NCI-H2029 (cell line): Measurements from ENCODE around the gene KLF3.

Source experiments
- DNase-seq: peaks from one replicate; lab custom pipeline; 2025; lab: John Stamatoyannopoulos, UW

The KLF3 gene

GRCh38 chr4:38674258-38675144 lies 10.5 kb downstream of the KLF3 start:
- no peak for DNase-seq

DNA sequence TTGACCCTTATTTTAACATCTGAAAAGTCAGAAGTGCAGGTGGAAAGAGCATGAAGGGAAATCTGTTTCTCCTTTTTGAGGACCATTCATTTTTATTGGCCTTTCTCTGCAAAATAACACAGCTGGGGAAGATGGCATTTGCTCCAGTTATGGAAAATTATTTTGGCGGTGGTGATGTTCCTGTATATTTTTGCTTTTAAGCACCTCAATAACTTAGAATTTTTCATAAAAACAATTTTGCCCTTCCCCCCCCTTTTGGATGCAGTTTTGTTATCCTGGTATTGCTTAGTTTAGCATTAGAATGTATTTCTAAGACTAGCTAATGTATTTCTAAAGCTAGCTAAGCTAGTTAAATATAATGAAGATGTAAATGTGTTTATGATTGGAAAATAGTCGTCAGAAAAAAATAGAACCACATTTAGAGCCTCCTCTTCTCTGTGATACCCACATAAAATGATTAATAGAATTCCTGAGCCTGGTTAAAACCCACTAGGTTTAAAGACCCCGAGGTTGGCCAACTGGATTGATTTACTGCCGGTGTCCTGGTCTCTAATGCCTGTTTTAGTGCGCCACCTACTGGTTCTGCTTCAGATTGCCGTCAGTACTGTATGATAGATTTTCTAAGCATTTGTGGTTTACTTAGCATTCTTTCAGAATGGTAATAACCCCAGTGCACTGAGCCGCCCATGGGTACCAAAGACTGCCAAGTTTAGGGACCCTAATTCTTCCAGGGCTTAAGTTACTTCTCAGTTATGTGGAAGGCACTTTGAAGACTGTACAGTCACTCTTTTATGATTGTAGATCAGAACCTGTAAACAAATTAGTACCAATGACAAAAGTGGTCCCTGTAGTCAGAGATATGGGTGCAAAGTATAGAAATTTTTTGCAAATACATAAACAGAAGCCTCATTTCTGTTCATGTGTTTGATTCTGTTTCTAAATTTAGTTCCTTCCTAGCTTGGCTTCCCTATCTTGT lies 11.4 kb downstream of the KLF3 start:
- peak; percentile 78 for DNase-seq

DNA sequence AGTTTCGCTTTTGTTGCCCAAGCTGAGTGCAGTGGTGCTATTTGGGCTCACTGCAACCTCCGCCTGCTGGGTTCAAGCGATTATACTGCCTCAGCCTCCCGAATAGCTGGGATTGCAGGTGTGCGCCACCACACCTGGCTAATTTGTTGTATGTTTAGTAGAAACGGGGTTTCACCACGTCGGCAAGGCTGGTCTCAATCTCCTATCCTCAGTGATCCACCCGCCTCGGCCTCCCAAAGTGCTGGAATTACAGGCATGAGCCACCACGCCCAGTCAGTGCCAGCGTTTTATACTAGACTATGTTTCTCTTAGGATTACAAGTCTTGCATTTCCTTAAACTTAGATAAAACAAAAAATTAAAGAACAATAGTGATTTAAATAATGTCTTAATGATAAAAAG lies 13.0 kb downstream of the KLF3 start:
- DNase-seq: no peak

DNA sequence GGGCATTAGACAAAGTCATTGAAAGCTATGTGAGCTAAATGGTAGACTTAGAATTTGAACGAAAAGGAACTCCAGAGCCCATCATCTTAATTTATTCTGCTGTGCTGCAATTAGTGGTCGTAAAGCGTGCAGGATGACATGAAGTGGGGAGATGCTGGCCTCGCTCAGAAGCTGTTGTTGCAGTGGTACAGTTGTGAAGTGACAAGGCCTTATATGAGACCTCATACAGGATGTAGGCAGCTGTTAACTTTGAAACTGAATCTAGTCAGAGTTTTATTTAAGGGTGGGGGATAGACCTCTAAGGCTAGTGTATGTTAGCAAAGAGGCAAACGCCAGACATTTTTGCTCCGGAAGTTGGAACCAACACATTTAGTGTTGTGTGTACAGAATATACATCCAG lies 13.4 kb downstream of the KLF3 start:
- no peak for DNase-seq

DNA sequence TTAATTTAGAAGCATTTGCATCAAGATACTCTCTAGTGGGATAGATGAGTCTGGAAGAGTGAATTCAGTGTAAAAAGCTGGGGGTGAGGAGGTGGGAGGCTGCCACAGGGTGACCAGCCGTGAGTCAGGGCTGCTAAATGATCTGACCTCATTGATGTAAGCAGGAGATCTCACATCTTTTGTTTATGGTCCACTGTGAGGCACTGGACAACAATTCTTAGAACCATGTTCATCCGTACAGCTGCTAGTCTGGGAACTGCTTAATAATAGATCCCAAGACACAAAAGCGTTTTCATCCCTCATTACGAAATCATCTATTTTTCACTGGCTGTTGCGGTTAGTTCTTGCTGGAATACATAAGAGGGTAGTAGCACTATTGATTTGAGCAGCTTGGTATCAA lies 14.1 kb downstream of the KLF3 start:
- no peak for DNase-seq

- no peak for DNase-seq
Observed at GRCh38 chr4:38679921-38680320, 15.9 kb downstream of the KLF3 start.

GRCh38 chr4:38681281-38681991 lies 17.4 kb downstream of the KLF3 start:
- no peak for DNase-seq

DNA sequence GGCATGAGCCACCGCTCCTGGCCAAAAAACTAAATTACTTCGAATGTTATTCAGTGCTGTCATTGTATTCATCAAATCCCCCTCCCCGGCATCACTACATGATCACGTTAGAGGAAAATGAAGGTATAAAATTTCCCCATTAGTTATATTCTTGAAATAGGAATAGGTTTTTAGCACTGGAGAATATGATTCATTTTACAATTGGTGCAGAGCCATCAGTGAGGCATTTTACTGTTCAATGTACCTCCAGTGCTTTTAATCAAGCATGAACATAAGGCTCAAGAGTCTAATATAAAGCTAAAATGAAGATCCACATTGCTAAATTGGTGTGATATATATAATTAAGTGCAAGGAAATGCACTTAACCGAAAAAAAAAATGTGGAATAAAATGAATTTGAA lies 18.3 kb downstream of the KLF3 start:
- DNase-seq: no peak

- DNase-seq: no peak
Observed at GRCh38 chr4:38683276-38683675, 19.3 kb downstream of the KLF3 start.

GRCh38 chr4:38684271-38684670 lies 20.3 kb downstream of the KLF3 start:
- DNase-seq: no peak

GRCh38 chr4:38684951-38685844 lies 21.2 kb downstream of the KLF3 start:
- no peak for DNase-seq

- DNase-seq: no peak
Observed at GRCh38 chr4:38686682-38687081, 22.7 kb downstream of the KLF3 start.

- no peak for DNase-seq
Observed at GRCh38 chr4:38687571-38688011, 23.6 kb downstream of the KLF3 start.

DNA sequence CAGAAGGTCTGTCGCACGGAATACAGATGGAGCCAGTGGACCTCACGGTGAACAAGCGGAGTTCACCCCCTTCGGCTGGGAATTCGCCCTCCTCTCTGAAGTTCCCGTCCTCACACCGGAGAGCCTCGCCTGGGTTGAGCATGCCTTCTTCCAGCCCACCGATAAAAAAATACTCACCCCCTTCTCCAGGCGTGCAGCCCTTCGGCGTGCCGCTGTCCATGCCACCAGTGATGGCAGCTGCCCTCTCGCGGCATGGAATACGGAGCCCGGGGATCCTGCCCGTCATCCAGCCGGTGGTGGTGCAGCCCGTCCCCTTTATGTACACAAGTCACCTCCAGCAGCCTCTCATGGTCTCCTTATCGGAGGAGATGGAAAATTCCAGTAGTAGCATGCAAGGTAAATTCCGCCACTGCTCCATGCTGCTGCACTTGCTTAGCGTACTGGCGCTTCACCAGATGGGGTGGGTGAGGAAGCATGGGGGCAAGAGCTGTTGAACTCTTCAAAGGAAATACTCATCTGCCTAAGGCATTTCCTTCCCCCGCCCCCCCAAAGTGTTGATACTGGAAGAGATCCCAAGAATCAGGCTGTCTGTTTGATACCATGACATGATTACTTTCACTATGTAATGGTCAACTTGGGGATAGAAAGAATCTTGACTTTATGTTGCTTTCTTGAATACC lies 24.8 kb downstream of the KLF3 start:
- DNase-seq: no peak

DNA sequence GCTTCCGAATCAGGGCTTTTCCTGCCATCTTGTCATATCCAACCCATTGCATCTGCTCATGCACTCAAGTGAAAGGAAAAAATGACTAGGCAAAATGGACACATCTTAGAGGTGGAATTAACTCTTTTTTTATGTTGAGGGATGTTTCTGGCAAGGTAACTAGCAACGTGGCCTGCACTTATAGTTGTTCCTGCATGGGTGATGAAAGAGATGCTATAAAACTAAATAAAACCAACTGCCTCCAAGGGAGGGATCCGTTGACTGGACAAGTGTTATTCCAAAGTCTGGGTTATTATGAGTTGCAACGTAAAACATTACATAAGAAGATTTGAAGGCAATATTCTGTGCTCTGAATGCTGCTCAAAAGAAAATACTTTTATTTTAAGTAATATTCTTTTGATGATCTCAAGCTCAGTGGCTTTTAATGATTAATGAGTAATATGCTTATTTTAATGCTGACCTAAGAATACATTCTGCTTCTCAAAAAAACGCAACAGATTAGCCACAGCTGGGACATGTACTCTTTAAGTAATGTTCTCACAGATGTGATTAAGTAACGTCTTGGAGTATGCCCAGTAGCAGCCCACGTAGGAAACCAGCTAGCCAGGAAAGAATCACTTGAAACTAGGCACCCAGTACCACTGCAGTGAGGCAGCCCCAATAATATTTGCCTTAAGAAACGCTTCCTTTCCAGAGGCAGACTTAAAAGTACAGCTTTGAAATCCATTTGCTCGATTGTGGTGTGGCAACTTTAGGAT lies 27.4 kb downstream of the KLF3 start:
- no peak for DNase-seq

GRCh38 chr4:38692421-38692820 lies 28.4 kb downstream of the KLF3 start:
- no peak for DNase-seq

GRCh38 chr4:38693569-38693968 lies 29.6 kb downstream of the KLF3 start:
- no peak for DNase-seq

- no peak for DNase-seq
Observed at GRCh38 chr4:38694330-38694729, 30.3 kb downstream of the KLF3 start.

DNA sequence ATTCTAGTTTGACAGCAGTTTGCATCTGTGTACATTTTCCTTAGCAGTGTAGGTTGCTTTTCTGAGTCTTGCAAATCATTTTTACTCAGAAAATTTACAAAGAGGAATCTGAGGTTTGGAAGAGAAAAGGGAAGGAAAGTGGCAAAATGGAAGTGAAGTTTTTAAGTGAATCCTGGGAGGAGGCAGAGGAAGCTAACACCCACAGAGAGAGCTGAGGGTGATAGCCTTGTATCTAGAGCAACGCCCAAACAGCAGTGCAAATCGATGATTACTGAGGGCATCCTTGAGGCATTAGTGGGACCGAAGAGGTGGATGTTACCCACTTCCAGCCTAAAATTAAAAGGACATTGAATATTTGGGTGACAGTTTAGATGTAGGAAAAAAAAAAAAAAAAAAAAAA lies 31.8 kb downstream of the KLF3 start:
- DNase-seq: no peak

GRCh38 chr4:38696697-38697096 lies 32.7 kb downstream of the KLF3 start:
- DNase-seq: no peak
